Thyroid gland (tissue), 4 donors: Measurements from ENCODE around the gene NKAIN4. TPM values are rescaled to one million over a fixed set of nuclear protein-coding genes. Genes with fewer than 3 reads are reported as not detected.

Source experiments
- DNase-seq, 2 donors: peaks; one replicate each; pipeline ENCODE4 v3.0.0-alpha.2; 2019
- H3K27ac ChIP-seq, 3 donors: fragments of 200-600 bp; sonication (generic); 1 replicate in 2 of 3; 2 replicates in 1 of 3; pipeline ENCODE4 v1.5.1; 2016 to 2019; ENCODE audit warnings: mild to moderate bottlenecking in 1 of 3, moderate library complexity in 1 of 3
- H3K27me3 ChIP-seq: fragments of 200-600 bp; sonication (generic); one replicate; pipeline ENCODE4 v1.5.1; 2019
- H3K36me3 ChIP-seq, 2 donors: fragments of 200-600 bp; sonication (generic); one replicate each; pipeline ENCODE4 v1.5.1; 2016 to 2019
- H3K4me1 ChIP-seq, 2 donors: fragments of 200-600 bp; sonication (generic); one replicate each; pipeline ENCODE4 v1.5.1; 2017 to 2019
- H3K4me3 ChIP-seq, 3 donors: fragments of 200-600 bp; sonication (generic); replicated peaks in 1 of 3; 1 replicate in 2 of 3; 2 replicates in 1 of 3; pipeline ENCODE4 v1.5.1; 2016; ENCODE audit warnings: mild to moderate bottlenecking in 1 of 3
- H3K9me3 ChIP-seq: fragments of 200-600 bp; sonication (generic); one replicate; pipeline ENCODE4 v1.5.1; 2017
- CTCF ChIP-seq, 6 experiments: fragments of 200-600 bp in 3 of 6; fragments of 450-650 bp in 3 of 6; sonication (generic) in 3 of 6; IDR thresholded peaks; one replicate each; pipeline ENCODE4 v1.5.1; 2016 to 2019; ENCODE audit warnings: antibody characterized with exemption in 6 of 6, mild to moderate bottlenecking in 2 of 6, inconsistent platforms in 1 of 6, moderate library complexity in 1 of 6
- POLR2A ChIP-seq, 2 donors: fragments of 450-650 bp; IDR thresholded peaks; one replicate each; pipeline ENCODE4 v1.6.1; 2017; ENCODE audit warnings: antibody characterized with exemption in 2 of 2, mild to moderate bottlenecking in 2 of 2, moderate library complexity in 1 of 2
- WGBS, 2 donors: methylation state at CpG; one replicate each; pipeline ENCODE4 v1.1.5; 2017; 5-methylcytosine and 5-hydroxymethylcytosine counted together
- intact Hi-C: fragments of 100-400 bp; cut with DNase I; formaldehyde crosslinking; loops from one replicate; pipeline ENCODE4 v1.15.1; 2023
- total RNA-seq, 4 donors: library from RNA; depleted of rRNA; stranded (reverse); fragments of >200 nt; gene quantifications; one replicate each; pipeline ENCODE4 v1.2.3, GENCODE V29; 2016

The NKAIN4 gene
- total RNA-seq, 4 donors from 2014 or later: 0.45 to 5.5 (median 0.67) TPM; not detected in 1

GRCh38 chr20:63235399-63235983 lies 18.8 kb downstream of the NKAIN4 start, which contains the start of gene BIRC7:
BIRC7 (plus strand) TSS chr20:63235905; CDS start chr20:63236097, 192 bp downstream.
- Histone ChIP-seq H3K36me3 (no peaks in the 10 kb centered on the region), H3K9me3 (no peaks in the 10 kb centered on the region), H3K4me1 (peaks cover 7 to 18% of the 10 kb centered on the region in 2 donors), H3K27ac (no peak within 1 kb of the TSS), H3K27me3 (no peaks in the 10 kb centered on the region), H3K4me3 (no peak within 1 kb of the TSS)
- WGBS, 2 donors: 66 to 96% methylated on average over 5 to 15 of the region's 17 CpGs
- DNase-seq: no peak
- intact Hi-C loops: loop anchor here (5.0 kb wide), 1 partner anchor 48 kb away; no protein-coding TSS in a partner anchor
- no peak for TF ChIP-seq CTCF (IDR thresholded peaks at IDR 0.05)
- no peak for TF ChIP-seq POLR2A (IDR thresholded peaks at IDR 0.05)

GRCh38 chr20:63234693-63235398 lies 19.4 kb downstream of the NKAIN4 start:
- peak; percentile 61 to 70 for DNase-seq
- Histone ChIP-seq H3K4me1 (peaks cover under 1 to 12% of the 10 kb centered on the region in 2 donors), H3K36me3 (no peaks in the 10 kb centered on the region), H3K4me3 (no peak overlapping the region), H3K27ac (no peak overlapping the region), H3K27me3 (no peaks in the 10 kb centered on the region), H3K9me3 (no peaks in the 10 kb centered on the region)
- 14 to 15% methylated on average over 13 to 14 of the region's 20 CpGs for WGBS, 2 donors
- intact Hi-C loops: loop anchor here (5.0 kb wide), 1 partner anchor 48 kb away; no protein-coding TSS in a partner anchor
- TF ChIP-seq POLR2A (IDR thresholded peaks at IDR 0.05) (no peak), CTCF (IDR thresholded peaks at IDR 0.05) (peak in 5 of 6 experiments; percentile 55 to 79 (median 72))

- Histone ChIP-seq H3K9me3 (no peaks in the 10 kb centered on the region), H3K36me3 (no peaks in the 10 kb centered on the region), H3K27me3 (no peaks in the 10 kb centered on the region), H3K4me1 (peaks cover 0 to 9% of the 10 kb centered on the region in 2 donors), H3K4me3 (no peak overlapping the region), H3K27ac (no peak overlapping the region)
- DNase-seq: no peak
- 84 to 86% methylated on average over 14 to 16 of the region's 17 CpGs for WGBS, 2 donors
- intact Hi-C loops: no loop called here
- TF ChIP-seq CTCF (IDR thresholded peaks at IDR 0.05) (no peak), POLR2A (IDR thresholded peaks at IDR 0.05) (no peak)
These were observed 20.3 kb downstream of the NKAIN4 start for GRCh38 chr20:63233924-63234323.

- no peak for DNase-seq
- WGBS, 2 donors: 62 to 86% methylated on average over 3 of the region's 3 CpGs
- no peaks in the 10 kb centered on the region for H3K27me3 ChIP-seq
- no peak overlapping the region for H3K4me3 ChIP-seq
- TF ChIP-seq POLR2A (IDR thresholded peaks at IDR 0.05): no peak
- TF ChIP-seq CTCF (IDR thresholded peaks at IDR 0.05): no peak
- H3K4me1 ChIP-seq: peaks cover 0 to 9% of the 10 kb centered on the region in 2 donors
- H3K27ac ChIP-seq: no peak overlapping the region
- H3K36me3 ChIP-seq: no peaks in the 10 kb centered on the region
- intact Hi-C loops: no loop called here
- H3K9me3 ChIP-seq: no peaks in the 10 kb centered on the region
These were observed 21.3 kb downstream of the NKAIN4 start for GRCh38 chr20:63233061-63233344.
